GM12873 (cell line): ENCODE results near the gene ITPR1.

Experiments used
- CTCF ChIP-seq: IDR thresholded peaks from 2 replicates; pipeline ENCODE4 v1.5.1; 2012; ENCODE audit warnings: low read depth, mild to moderate bottlenecking, moderate library complexity, low read length, control low read depth; ENCODE audit not compliant: insufficient read depth; ENCODE audit errors: missing control alignments

ITPR1 gene

GRCh38 chr3:4687596-4687995 is 194.4 kb downstream of the ITPR1 start:
- TF ChIP-seq CTCF = no peak

- no peak for TF ChIP-seq CTCF
Measured at GRCh38 chr3:4688411-4688810, 195.3 kb downstream of the ITPR1 start.

- no peak for TF ChIP-seq CTCF
Measured at GRCh38 chr3:4689021-4689420, 195.9 kb downstream of the ITPR1 start.

GRCh38 chr3:4690277-4690676 is 197.1 kb downstream of the ITPR1 start:
- TF ChIP-seq CTCF = no peak

- TF ChIP-seq CTCF = no peak
Measured at GRCh38 chr3:4693620-4694019, 200.5 kb downstream of the ITPR1 start.

- TF ChIP-seq CTCF = no peak
Measured at GRCh38 chr3:4695846-4696245, 202.7 kb downstream of the ITPR1 start.

- TF ChIP-seq CTCF = no peak
Measured at GRCh38 chr3:4696266-4696665, 203.1 kb downstream of the ITPR1 start.

GRCh38 chr3:4698125-4698821 is 205.1 kb downstream of the ITPR1 start:
- TF ChIP-seq CTCF = no peak
